Measurements from ENCODE around the gene TMEM181.

TMEM181 gene

GRCh38 chr6:158559895-158560835, at the start of gene TMEM181:
TSS of gene TMEM181 (plus strand) at chr6:158560091. CDS start at chr6:158560225, 134 bp downstream.
- TF ChIP-seq CTCF (IDR thresholded peaks at IDR 0.05; ENCODE audit: insufficient read depth, low read depth, low read length, missing control alignments) = no peak
- H3K4me3 ChIP-seq (ENCODE audit: low read length) = peak within 1 kb of the TSS; percentile 70
- peak; percentile 86 for DNase-seq (ENCODE audit: low read depth)

GRCh38 chr6:158512809-158513208, 47.1 kb upstream of the TMEM181 start:
- no peak for DNase-seq (ENCODE audit: low read depth)
- no peak overlapping the region for H3K4me3 ChIP-seq (ENCODE audit: low read length)
- TF ChIP-seq CTCF (IDR thresholded peaks at IDR 0.05; ENCODE audit: insufficient read depth, low read depth, low read length, missing control alignments) = no peak

- TF ChIP-seq CTCF (IDR thresholded peaks at IDR 0.05; ENCODE audit: insufficient read depth, low read depth, low read length, missing control alignments) = no peak
- H3K4me3 ChIP-seq (ENCODE audit: low read length) = no peak overlapping the region
- DNase-seq (ENCODE audit: low read depth) = no peak
Observed at GRCh38 chr6:158514176-158514575, 45.7 kb upstream of the TMEM181 start.

- no peak for DNase-seq (ENCODE audit: low read depth)
- TF ChIP-seq CTCF (IDR thresholded peaks at IDR 0.05; ENCODE audit: insufficient read depth, low read depth, low read length, missing control alignments) = no peak
- H3K4me3 ChIP-seq (ENCODE audit: low read length) = no peak overlapping the region
Observed at GRCh38 chr6:158514991-158515390, 44.9 kb upstream of the TMEM181 start.

- no peak for DNase-seq (ENCODE audit: low read depth)
- TF ChIP-seq CTCF (IDR thresholded peaks at IDR 0.05; ENCODE audit: insufficient read depth, low read depth, low read length, missing control alignments) = no peak
- no peak overlapping the region for H3K4me3 ChIP-seq (ENCODE audit: low read length)
Observed at GRCh38 chr6:158516098-158516497, 43.8 kb upstream of the TMEM181 start.

GRCh38 chr6:158517038-158517437, 42.9 kb upstream of the TMEM181 start:
- no peak overlapping the region for H3K4me3 ChIP-seq (ENCODE audit: low read length)
- no peak for TF ChIP-seq CTCF (IDR thresholded peaks at IDR 0.05; ENCODE audit: insufficient read depth, low read depth, low read length, missing control alignments)
- DNase-seq (ENCODE audit: low read depth) = no peak

All from epithelial cell of esophagus (primary cell).